Gastrocnemius medialis (tissue), 4 donors: ENCODE measurements around the gene CCDC27.

ENCODE experiments used
- POLR2A ChIP-seq, 2 donors: fragments of 450-650 bp; IDR thresholded peaks; one replicate each; pipeline ENCODE4 v1.6.1; 2017; ENCODE audit warnings: antibody characterized with exemption in 2 of 2, mild to moderate bottlenecking in 2 of 2, moderate library complexity in 2 of 2
- TF ChIP-seq, protein P1 (sequence below), 5 experiments: fragments of 450-650 bp in 3 of 5; fragments of 200-600 bp in 2 of 5; sonication (generic) in 2 of 5; IDR thresholded peaks in 4 of 5; conservative IDR thresholded peaks in 1 of 5; 1 replicate in 4 of 5; 2 replicates in 1 of 5; pipeline ENCODE4 v1.5.1; 2016 to 2019; ENCODE audit warnings: antibody characterized with exemption in 5 of 5, mild to moderate bottlenecking in 3 of 5, moderate library complexity in 3 of 5

GRCh38 chr1:3727825-3728776 is 24.1 kb upstream of the CCDC27 start:
- TF ChIP-seq, protein P1, sequence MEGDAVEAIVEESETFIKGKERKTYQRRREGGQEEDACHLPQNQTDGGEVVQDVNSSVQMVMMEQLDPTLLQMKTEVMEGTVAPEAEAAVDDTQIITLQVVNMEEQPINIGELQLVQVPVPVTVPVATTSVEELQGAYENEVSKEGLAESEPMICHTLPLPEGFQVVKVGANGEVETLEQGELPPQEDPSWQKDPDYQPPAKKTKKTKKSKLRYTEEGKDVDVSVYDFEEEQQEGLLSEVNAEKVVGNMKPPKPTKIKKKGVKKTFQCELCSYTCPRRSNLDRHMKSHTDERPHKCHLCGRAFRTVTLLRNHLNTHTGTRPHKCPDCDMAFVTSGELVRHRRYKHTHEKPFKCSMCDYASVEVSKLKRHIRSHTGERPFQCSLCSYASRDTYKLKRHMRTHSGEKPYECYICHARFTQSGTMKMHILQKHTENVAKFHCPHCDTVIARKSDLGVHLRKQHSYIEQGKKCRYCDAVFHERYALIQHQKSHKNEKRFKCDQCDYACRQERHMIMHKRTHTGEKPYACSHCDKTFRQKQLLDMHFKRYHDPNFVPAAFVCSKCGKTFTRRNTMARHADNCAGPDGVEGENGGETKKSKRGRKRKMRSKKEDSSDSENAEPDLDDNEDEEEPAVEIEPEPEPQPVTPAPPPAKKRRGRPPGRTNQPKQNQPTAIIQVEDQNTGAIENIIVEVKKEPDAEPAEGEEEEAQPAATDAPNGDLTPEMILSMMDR (IDR thresholded peaks at IDR 0.05 in 4 of 5, conservative IDR thresholded peaks at IDR 0.05 in 1 of 5), result no peak
- no peak for TF ChIP-seq POLR2A (IDR thresholded peaks at IDR 0.05)
